Neural crest cell (in vitro differentiated cells): Measurements from ENCODE around the gene MVB12B. TPM values are rescaled to one million over a fixed set of nuclear protein-coding genes. Genes with fewer than 3 reads are reported as not detected.

Experiments
- DNase-seq: peaks from one replicate; pipeline ENCODE4 v3.0.0; 2021; ENCODE audit warnings: low read depth, mixed read lengths, low spot score
- H3K27ac Mint-ChIP-seq: one replicate; pipeline ENCODE4 v1.8.0; 2021; ENCODE audit warnings: mild to moderate bottlenecking, mixed read lengths; ENCODE audit not compliant: unreplicated experiment
- H3K27me3 Mint-ChIP-seq: 2 replicates; pipeline ENCODE4 v1.8.0; 2021; ENCODE audit warnings: low read depth, mild to moderate bottlenecking, mixed read lengths
- H3K36me3 Mint-ChIP-seq: 2 replicates; pipeline ENCODE4 v1.8.0; 2021; ENCODE audit warnings: low read depth, mild to moderate bottlenecking, mixed read lengths
- H3K4me1 Mint-ChIP-seq: 2 replicates; pipeline ENCODE4 v1.8.0; 2021; ENCODE audit warnings: mixed read lengths
- H3K4me3 Mint-ChIP-seq: one replicate; pipeline ENCODE4 v1.8.0; 2021; ENCODE audit warnings: mild to moderate bottlenecking, mixed read lengths
- H3K9me3 Mint-ChIP-seq: 2 replicates; pipeline ENCODE4 v1.8.0; 2021; ENCODE audit warnings: mixed read lengths
- CTCF ChIP-seq: fragments of 200-600 bp; sonication (generic); conservative IDR thresholded peaks from 2 replicates; pipeline ENCODE4 v1.5.0; 2021; ENCODE audit warnings: antibody characterized with exemption, mild to moderate bottlenecking
- total RNA-seq: library from RNA; stranded (reverse); gene quantifications from 2 replicates; pipeline ENCODE4 v1.2.1, GENCODE V29; 2021

The MVB12B gene
- total RNA-seq, 1 donor from 2014 or later = 68.1 TPM

DNA sequence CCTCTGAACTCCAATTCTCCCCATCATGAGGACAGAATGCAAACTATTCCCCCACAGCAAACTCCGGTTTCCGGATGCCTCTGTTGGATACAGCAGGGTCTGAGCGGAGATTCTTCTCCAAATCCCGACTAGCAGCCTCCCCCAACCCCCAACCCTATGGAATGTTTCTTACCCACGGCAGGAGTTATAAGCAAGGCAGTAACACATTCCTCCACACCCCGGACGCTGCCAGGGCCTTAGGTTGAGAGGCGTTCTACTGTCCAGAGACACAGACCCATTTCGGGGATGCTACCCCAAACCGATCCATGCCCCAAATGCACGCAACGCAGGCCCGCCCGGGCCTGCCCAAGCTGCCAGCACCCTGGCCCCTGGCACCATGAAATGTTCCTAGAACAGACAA, 201.5 kb downstream of the MVB12B start:
- Mint-ChIP-seq H3K36me3 (no peaks in the 10 kb centered on the region), H3K4me3 (no peak overlapping the region), H3K4me1 (peaks cover 48% of the 10 kb centered on the region), H3K27ac (no peak overlapping the region), H3K27me3 (no peaks in the 10 kb centered on the region), H3K9me3 (no peaks in the 10 kb centered on the region)
- no peak for TF ChIP-seq CTCF
- no peak for DNase-seq

DNA sequence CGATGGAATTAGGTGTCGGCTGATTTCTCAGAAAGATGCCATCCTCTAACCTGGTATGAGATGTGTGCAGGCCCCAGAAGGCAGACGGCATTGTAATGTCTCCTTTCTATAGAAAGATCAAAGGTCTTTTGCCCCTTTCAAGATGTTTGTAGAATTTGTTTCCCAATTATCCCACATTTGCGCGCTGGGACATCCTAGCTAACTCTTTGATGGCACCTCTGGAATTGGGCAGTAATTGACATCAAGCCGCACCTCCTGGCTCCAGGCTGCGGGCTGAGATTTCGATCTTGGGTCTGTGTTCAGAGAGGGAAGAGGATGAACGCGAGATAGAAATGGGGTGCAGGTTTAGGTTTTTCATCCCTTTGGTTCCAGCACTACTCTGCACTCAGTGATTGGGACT, 202.3 kb downstream of the MVB12B start:
- DNase-seq = no peak
- H3K27me3 Mint-ChIP-seq = peaks cover 2% of the 10 kb centered on the region
- peaks cover 42% of the 10 kb centered on the region for H3K4me1 Mint-ChIP-seq
- no peaks in the 10 kb centered on the region for H3K9me3 Mint-ChIP-seq
- TF ChIP-seq CTCF = no peak
- H3K4me3 Mint-ChIP-seq = no peak overlapping the region
- no peak overlapping the region for H3K27ac Mint-ChIP-seq
- no peaks in the 10 kb centered on the region for H3K36me3 Mint-ChIP-seq

- DNase-seq = no peak
- Mint-ChIP-seq H3K27ac (no peak overlapping the region), H3K4me1 (peaks cover 48% of the 10 kb centered on the region)
Measured at GRCh38 chr9:126531035-126531571, 204.5 kb downstream of the MVB12B start.

GRCh38 chr9:126531591-126531990, 205.0 kb downstream of the MVB12B start:
- H3K36me3 Mint-ChIP-seq = no peaks in the 10 kb centered on the region
- H3K27ac Mint-ChIP-seq = no peak overlapping the region
- H3K27me3 Mint-ChIP-seq = peaks cover 20% of the 10 kb centered on the region
- peaks cover 48% of the 10 kb centered on the region for H3K4me1 Mint-ChIP-seq
- no peak for TF ChIP-seq CTCF
- no peak for DNase-seq
- H3K4me3 Mint-ChIP-seq = peak overlapping the region; percentile 7
- no peaks in the 10 kb centered on the region for H3K9me3 Mint-ChIP-seq

More at GRCh38 chr9:126531035-126531571, 204.5 kb downstream of the MVB12B start:
- no peaks in the 10 kb centered on the region for H3K36me3 Mint-ChIP-seq
- peaks cover 18% of the 10 kb centered on the region for H3K27me3 Mint-ChIP-seq
- H3K9me3 Mint-ChIP-seq = no peaks in the 10 kb centered on the region
- no peak overlapping the region for H3K4me3 Mint-ChIP-seq
- no peak for TF ChIP-seq CTCF

- H3K27me3 Mint-ChIP-seq = peaks cover 21% of the 10 kb centered on the region
- no peak for TF ChIP-seq CTCF
- H3K9me3 Mint-ChIP-seq = no peaks in the 10 kb centered on the region
- no peak overlapping the region for H3K27ac Mint-ChIP-seq
- no peak for DNase-seq
- peaks cover 47% of the 10 kb centered on the region for H3K4me1 Mint-ChIP-seq
- peak overlapping the region; percentile 7 for H3K4me3 Mint-ChIP-seq
- H3K36me3 Mint-ChIP-seq = no peaks in the 10 kb centered on the region
Measured at GRCh38 chr9:126532019-126532462, 205.4 kb downstream of the MVB12B start.
